Activated naive CD4-positive, alpha-beta T cell treated with anti-CD3 and anti-CD28 coated beads for 36 hours (primary cell): ENCODE data around the gene HSFX2. TPM values are rescaled to one million over a fixed set of nuclear protein-coding genes. Genes with fewer than 3 reads are reported as not detected.
"Not testable (repeated sequence)": the region's sequence is repeated elsewhere in the genome, so short reads cannot be mapped to it uniquely, and the experiment has no call there.

Experiments
- CTCF ChIA-PET: fragments of 350-600 bp; sonication (Branson Sonifier 250); formaldehyde crosslinking; loops from one replicate; lab custom pipeline; 2021; ENCODE audit warnings: antibody characterized with exemption; lab: Charles Lee
- DNase-seq: peaks from one replicate; pipeline ENCODE4 v3.0.0-alpha.2; 2020
- H3K27ac Mint-ChIP-seq: one replicate; pipeline ENCODE4 v1.8.0; 2021; ENCODE audit warnings: mild to moderate bottlenecking, mixed read lengths
- H3K27me3 Mint-ChIP-seq: one replicate; pipeline ENCODE4 v1.8.0; 2021; ENCODE audit warnings: low read depth, mixed read lengths
- H3K36me3 Mint-ChIP-seq: one replicate; pipeline ENCODE4 v1.8.0; 2021; ENCODE audit warnings: low read depth, mixed read lengths
- H3K4me1 Mint-ChIP-seq: one replicate; pipeline ENCODE4 v1.8.0; 2021; ENCODE audit warnings: low read depth, mixed read lengths
- H3K4me3 Mint-ChIP-seq: one replicate; pipeline ENCODE4 v1.8.0; 2021; ENCODE audit warnings: mild to moderate bottlenecking, moderate library complexity, mixed read lengths
- H3K9me3 Mint-ChIP-seq: one replicate; pipeline ENCODE4 v1.8.0; 2021; ENCODE audit warnings: mixed read lengths
- intact Hi-C: fragments of 100-400 bp; cut with micrococcal nuclease; formaldehyde crosslinking; loops from one replicate; pipeline ENCODE4 v1.15.1; 2023
- total RNA-seq, 2 experiments: library from RNA; stranded (reverse); gene quantifications; one replicate each; pipeline ENCODE4 v1.2.3, GENCODE V29; 2021

HSFX2 gene
- total RNA-seq, 2 experiments from 2014 or later, result not detected

DNA sequence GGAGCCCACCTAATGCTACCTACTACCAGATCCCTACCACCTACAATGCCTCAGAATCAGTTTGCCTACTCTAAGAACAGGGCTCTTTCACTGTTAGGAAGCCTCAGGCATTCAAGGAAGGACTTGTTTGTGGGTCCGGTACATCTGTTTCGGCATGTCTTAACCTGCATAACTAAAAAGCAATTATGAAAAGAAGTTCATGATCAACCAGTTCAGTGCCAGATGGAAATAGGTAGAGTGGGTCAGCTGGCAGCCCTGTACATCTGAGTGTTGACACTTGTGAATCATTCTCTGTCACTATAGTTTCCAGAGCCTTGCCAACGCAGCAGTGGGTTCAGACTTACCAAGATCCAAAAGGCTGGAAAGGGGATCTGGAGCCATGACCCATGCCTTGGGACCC lies 33.2 kb upstream of the HSFX2 start:
- no peak overlapping the region for H3K4me3 Mint-ChIP-seq

GRCh38 chrX:149626829-149627228 lies 31.7 kb upstream of the HSFX2 start:
- peaks cover 51% of the 10 kb centered on the region for H3K4me1 Mint-ChIP-seq
- H3K27me3 Mint-ChIP-seq, H3K27ac Mint-ChIP-seq, intact Hi-C loops, H3K9me3 Mint-ChIP-seq, H3K4me3 Mint-ChIP-seq, DNase-seq, CTCF ChIA-PET, H3K36me3 Mint-ChIP-seq: not testable (repeated sequence)

More for the DNA sequence above, 33.2 kb upstream of the HSFX2 start:
- H3K27me3 Mint-ChIP-seq, result no peaks in the 10 kb centered on the region
- no peak for DNase-seq
- H3K4me1 Mint-ChIP-seq, result peaks cover 56% of the 10 kb centered on the region
- H3K9me3 Mint-ChIP-seq, result no peaks in the 10 kb centered on the region
- CTCF ChIA-PET, result interaction anchor here (0.6 kb wide), 2 partner anchors 110 to 125 kb away, joined by 4 read pairs; no protein-coding TSS in a partner anchor
- intact Hi-C loops, result no loop called here
- no peaks in the 10 kb centered on the region for H3K36me3 Mint-ChIP-seq
- H3K27ac Mint-ChIP-seq, result no peak overlapping the region

- H3K27ac Mint-ChIP-seq, H3K4me3 Mint-ChIP-seq, H3K27me3 Mint-ChIP-seq, H3K36me3 Mint-ChIP-seq, CTCF ChIA-PET, intact Hi-C loops, H3K9me3 Mint-ChIP-seq, H3K4me1 Mint-ChIP-seq, DNase-seq: not testable (repeated sequence)
Observed at GRCh38 chrX:149619662-149620061, 24.5 kb upstream of the HSFX2 start.

- CTCF ChIA-PET, result interaction anchor here (0.6 kb wide), 1 partner anchor 89 kb away, joined by 5 read pairs; no protein-coding TSS in a partner anchor
- Mint-ChIP-seq H3K9me3 (no peaks in the 10 kb centered on the region), H3K4me3 (no peak overlapping the region), H3K27ac (no peak overlapping the region), H3K36me3 (no peaks in the 10 kb centered on the region), H3K4me1 (peaks cover 4% of the 10 kb centered on the region), H3K27me3 (no peaks in the 10 kb centered on the region)
- no peak for DNase-seq
- intact Hi-C loops, result no loop called here
Observed at GRCh38 chrX:149618871-149619270, 23.8 kb upstream of the HSFX2 start.

DNA sequence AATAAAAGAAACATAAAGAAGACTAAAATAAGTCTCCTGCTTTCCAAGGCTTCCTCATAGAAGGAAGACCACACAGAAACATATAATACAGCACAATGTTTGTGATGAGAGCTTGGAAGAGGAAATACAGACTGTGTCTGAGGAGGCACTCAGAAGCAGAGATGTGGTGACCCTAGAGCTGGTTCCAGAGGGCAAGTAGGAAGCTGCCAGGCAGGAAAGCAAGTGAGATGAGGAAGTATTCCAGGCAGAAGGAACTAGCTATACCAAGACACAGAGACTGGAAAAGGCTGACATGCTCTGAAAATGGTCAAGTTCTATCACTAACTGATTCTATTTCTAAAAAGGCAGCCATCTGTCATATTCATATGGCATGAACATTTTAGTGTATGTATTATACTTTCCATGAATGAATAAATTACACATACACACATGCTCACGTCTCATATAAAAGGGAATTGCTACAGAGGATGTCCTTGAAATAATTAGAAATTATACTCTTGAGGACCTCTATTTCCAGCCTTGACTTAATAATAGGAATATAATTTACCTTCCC lies 16.6 kb upstream of the HSFX2 start:
- intact Hi-C loops, result no loop called here
- Mint-ChIP-seq H3K4me3 (no peak overlapping the region), H3K36me3 (peaks cover 1% of the 10 kb centered on the region), H3K9me3 (no peaks in the 10 kb centered on the region), H3K27ac (no peak overlapping the region), H3K27me3 (no peaks in the 10 kb centered on the region), H3K4me1 (peaks cover 6% of the 10 kb centered on the region)
- CTCF ChIA-PET, result interaction anchor here (1.4 kb wide), 1 partner anchor 10 kb away, joined by 4 read pairs; no protein-coding TSS in a partner anchor
- no peak for DNase-seq

DNA sequence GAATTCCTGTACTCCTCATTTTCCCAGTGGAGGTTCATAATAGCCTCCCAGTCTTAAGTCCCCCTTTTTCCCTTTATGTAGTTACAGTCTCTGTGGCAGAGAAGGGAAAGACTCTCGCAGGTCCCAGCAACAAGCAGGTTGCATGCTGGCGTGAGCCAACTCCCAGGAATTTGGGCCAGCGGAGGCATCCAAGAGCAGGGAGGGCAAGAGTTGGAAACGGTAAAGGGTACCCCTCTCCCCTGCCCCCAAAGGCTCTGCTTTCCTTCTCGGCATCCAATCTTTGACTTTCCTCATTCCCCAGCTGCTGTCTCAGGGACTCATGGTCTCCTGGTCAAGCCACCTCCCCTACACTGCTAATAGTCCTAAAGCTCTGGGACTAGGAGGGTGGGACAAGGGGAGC lies 15.4 kb upstream of the HSFX2 start:
- Mint-ChIP-seq H3K36me3 (peaks cover 1% of the 10 kb centered on the region), H3K4me3 (no peak overlapping the region), H3K27me3 (no peaks in the 10 kb centered on the region), H3K4me1 (peaks cover 4% of the 10 kb centered on the region), H3K9me3 (no peaks in the 10 kb centered on the region), H3K27ac (no peak overlapping the region)
- no peak for DNase-seq
- CTCF ChIA-PET, result no interaction called here
- intact Hi-C loops, result no loop called here

- CTCF ChIA-PET, result no interaction called here
- no peak overlapping the region for H3K4me3 Mint-ChIP-seq
- H3K4me1 Mint-ChIP-seq, result no peaks in the 10 kb centered on the region
- no peaks in the 10 kb centered on the region for H3K9me3 Mint-ChIP-seq
- H3K36me3 Mint-ChIP-seq, result peaks cover 6% of the 10 kb centered on the region
- no peak overlapping the region for H3K27ac Mint-ChIP-seq
- DNase-seq, result no peak
- intact Hi-C loops, result no loop called here
- no peaks in the 10 kb centered on the region for H3K27me3 Mint-ChIP-seq
Observed at GRCh38 chrX:149607699-149608098, 12.6 kb upstream of the HSFX2 start.

DNA sequence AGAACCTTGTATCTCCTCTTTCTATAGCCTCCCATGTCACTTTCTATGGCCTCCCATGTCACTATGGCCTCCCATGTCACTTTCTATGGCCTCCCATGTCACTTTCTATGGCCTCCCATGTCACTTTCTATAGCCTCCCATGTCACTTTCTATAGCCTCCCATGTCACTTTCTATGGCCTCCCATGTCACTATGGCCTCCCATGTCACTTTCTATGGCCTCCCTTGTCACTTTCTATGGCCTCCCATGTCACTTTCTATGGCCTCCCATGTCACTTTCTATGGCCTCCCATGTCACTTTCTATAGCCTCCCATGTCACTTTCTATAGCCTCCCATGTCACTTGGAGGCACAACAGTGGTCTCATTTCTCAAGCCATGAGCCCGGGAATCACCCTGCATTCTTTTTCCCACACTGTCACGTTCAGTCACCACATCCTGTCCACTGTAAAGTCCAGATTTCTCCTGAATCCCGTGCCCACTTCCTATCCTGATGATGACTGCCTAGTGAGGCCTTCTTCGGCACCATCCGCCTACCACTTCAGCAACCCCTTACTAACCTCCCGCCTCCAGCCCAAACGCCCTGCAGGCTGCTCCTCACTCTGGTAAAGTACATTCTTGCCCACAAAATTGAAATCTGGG lies 10.3 kb upstream of the HSFX2 start:
- H3K36me3 Mint-ChIP-seq, DNase-seq, H3K27me3 Mint-ChIP-seq, intact Hi-C loops, H3K9me3 Mint-ChIP-seq, H3K27ac Mint-ChIP-seq, H3K4me1 Mint-ChIP-seq, H3K4me3 Mint-ChIP-seq, CTCF ChIA-PET: not testable (repeated sequence)

DNA sequence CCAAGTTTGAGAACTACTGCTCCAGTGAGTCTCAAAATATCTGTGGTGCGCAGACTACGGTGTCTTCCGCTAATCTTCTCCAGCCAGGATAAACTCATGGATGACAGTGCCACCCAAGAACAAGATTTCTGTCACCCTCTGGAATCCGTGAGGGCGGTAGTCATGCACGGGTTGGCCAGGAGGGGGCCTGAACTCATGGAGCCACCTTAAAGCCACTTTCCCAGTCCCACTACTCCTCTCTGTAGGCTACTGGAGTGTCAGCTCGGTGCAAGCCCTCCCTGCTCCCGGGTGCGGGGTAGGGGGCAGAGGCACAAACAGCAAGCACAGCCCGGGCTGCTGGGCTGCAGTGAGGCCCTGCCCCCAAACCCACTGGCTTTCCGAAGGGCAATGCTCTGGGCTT lies 3.5 kb upstream of the HSFX2 start:
- CTCF ChIA-PET, H3K9me3 Mint-ChIP-seq: not testable (repeated sequence)

DNA sequence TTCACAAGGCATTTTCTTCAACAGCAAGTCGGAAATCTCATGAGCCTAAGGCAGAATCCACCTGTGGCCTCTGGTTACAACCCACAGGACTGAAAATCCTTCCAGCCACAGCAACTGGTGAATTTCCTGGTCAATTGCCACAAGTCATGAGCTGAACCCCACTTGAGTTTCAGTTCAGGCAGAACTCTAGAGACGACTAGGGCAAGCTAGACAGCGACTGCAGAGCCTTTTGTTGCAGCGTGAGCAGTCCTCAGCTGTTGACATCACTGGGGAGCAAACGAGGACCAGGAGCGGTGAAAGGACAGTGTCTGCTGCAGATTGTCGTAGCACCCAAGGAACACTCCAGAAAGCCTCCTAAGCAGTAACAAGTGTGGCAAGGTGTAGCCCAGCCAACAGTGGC lies 829 bp upstream of the HSFX2 start:
- H3K9me3 Mint-ChIP-seq, H3K27ac Mint-ChIP-seq, H3K36me3 Mint-ChIP-seq, H3K4me3 Mint-ChIP-seq, H3K4me1 Mint-ChIP-seq, CTCF ChIA-PET, H3K27me3 Mint-ChIP-seq, DNase-seq, intact Hi-C loops: not testable (repeated sequence)

More for the DNA sequence above, 3.5 kb upstream of the HSFX2 start:
- intact Hi-C loops, H3K4me1 Mint-ChIP-seq, H3K27ac Mint-ChIP-seq, H3K27me3 Mint-ChIP-seq, H3K36me3 Mint-ChIP-seq, DNase-seq, H3K4me3 Mint-ChIP-seq: not testable (repeated sequence)

DNA sequence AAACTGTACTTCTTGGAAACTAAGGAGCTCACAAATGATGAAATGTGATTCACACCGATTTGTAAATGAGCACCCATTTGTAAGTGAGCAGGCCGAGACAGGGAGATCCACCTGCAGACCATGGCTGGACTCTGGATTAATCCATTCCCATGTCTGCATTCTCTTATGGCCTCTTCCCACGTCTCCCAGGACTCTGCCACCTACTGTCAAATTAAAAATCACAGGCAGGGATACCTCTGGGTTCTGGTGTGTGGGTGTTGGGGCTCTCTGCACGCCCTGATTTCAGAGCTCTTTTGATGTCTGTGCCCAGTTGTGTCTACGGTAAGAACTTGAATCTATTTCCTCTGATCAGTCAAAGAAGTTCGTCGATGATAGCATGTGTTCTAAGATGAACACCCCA lies 4.1 kb downstream of the HSFX2 start:
- H3K9me3 Mint-ChIP-seq, H3K4me3 Mint-ChIP-seq, CTCF ChIA-PET, intact Hi-C loops, DNase-seq, H3K27ac Mint-ChIP-seq, H3K36me3 Mint-ChIP-seq, H3K4me1 Mint-ChIP-seq, H3K27me3 Mint-ChIP-seq: not testable (repeated sequence)

- DNase-seq, H3K9me3 Mint-ChIP-seq, H3K36me3 Mint-ChIP-seq, H3K27ac Mint-ChIP-seq, H3K4me3 Mint-ChIP-seq, intact Hi-C loops, H3K4me1 Mint-ChIP-seq, H3K27me3 Mint-ChIP-seq, CTCF ChIA-PET: not testable (repeated sequence)
Observed at GRCh38 chrX:149587359-149587758, 7.8 kb downstream of the HSFX2 start, which contains the start of gene MAGEA9B. TSS of gene MAGEA9B (minus strand) at chrX:149587459. CDS start at chrX:149583179, 4,280 bp downstream.

GRCh38 chrX:149585631-149586030 lies 9.5 kb downstream of the HSFX2 start:
- H3K4me3 Mint-ChIP-seq, DNase-seq, H3K9me3 Mint-ChIP-seq, H3K27ac Mint-ChIP-seq, H3K4me1 Mint-ChIP-seq, CTCF ChIA-PET, H3K36me3 Mint-ChIP-seq, H3K27me3 Mint-ChIP-seq, intact Hi-C loops: not testable (repeated sequence)
